A549 (cell line): ENCODE measurements around the gene PPP1R9B. TPM values are rescaled to one million over a fixed set of nuclear protein-coding genes. Genes with fewer than 3 reads are reported as not detected.

ENCODE experiments used
- ATAC-seq, 2 experiments: fragments of 200-7000 bp in 1 of 2; fragments of >200 bp in 1 of 2; cut with Nextera tagmentation in 1 of 2; cut with Tn5 transposase in 1 of 2; 3 replicates each; pipeline versions ENCODE4 v1.8.0 to v1.9.1; 2018 to 2020; ENCODE audit warnings: mild to moderate bottlenecking in 1 of 2, moderate library complexity in 1 of 2
- CTCF ChIA-PET: fragments of 300-600 bp; sonication (Branson Sonifier 250); formaldehyde crosslinking; extraction: SDS; loops from one replicate; lab custom pipeline; 2021; ENCODE audit warnings: antibody characterized with exemption, inconsistent platforms; lab: Yijun Ruan, JAX
- POLR2A ChIA-PET: fragments of 350-600 bp; formaldehyde crosslinking; extraction: SDS; loops from one replicate; lab custom pipeline; 2021; ENCODE audit warnings: antibody characterized with exemption, inconsistent platforms; lab: Yijun Ruan, JAX
- DNase-seq, 2 experiments: peaks; one replicate each; pipeline versions ENCODE4 v3.0.0 to v3.0.0-alpha.2; 2011 to 2016; ENCODE audit warnings: low read depth in 1 of 2, low spot score in 1 of 2
- FAIRE-seq: peaks from 2 replicates; lab custom pipeline; 2011; peaks lifted over from hg19 to GRCh38; lab: Jason Lieb, UNC
- H3K27ac ChIP-seq, 2 experiments: fragments of >200 bp; sonication (Bioruptor Twin); formaldehyde crosslinking; 3 replicates each; pipeline ENCODE4 v1.5.1; 2016 to 2017
- H3K4me1 ChIP-seq: fragments of >200 bp; sonication (Bioruptor Twin); formaldehyde crosslinking; 3 replicates; pipeline ENCODE4 v1.6.1; 2016
- H3K4me2 ChIP-seq: fragments of >200 bp; sonication (Bioruptor Twin); formaldehyde crosslinking; 3 replicates; pipeline ENCODE4 v1.6.1; 2016
- H3K4me3 ChIP-seq: fragments of >200 bp; sonication (Bioruptor Twin); formaldehyde crosslinking; 3 replicates; pipeline ENCODE4 v1.5.1; 2016
- H3K9me3 ChIP-seq: fragments of >200 bp; sonication (Bioruptor Twin); formaldehyde crosslinking; 3 replicates; pipeline ENCODE4 v1.6.1; 2016
- BCL3 ChIP-seq: fragments of >200 bp; sonication (Bioruptor Twin); formaldehyde crosslinking; IDR thresholded peaks from 3 replicates; pipeline ENCODE4 v1.6.1; 2016
- CBX8 ChIP-seq: fragments of 200-600 bp; sonication (generic); IDR thresholded peaks from 2 replicates; pipeline ENCODE4 v1.6.1; 2016
- FOSL2 ChIP-seq, 2 experiments: fragments of 450-650 bp in 1 of 2; fragments of >200 bp in 1 of 2; sonication (Bioruptor Twin) in 1 of 2; formaldehyde crosslinking; IDR thresholded peaks; 2 replicates each; pipeline versions ENCODE4 v1.5.0 to v1.6.1; 2016 to 2020; ENCODE audit warnings: mild to moderate bottlenecking in 1 of 2, moderate library complexity in 1 of 2
- HOXB5 ChIP-seq: fragments of 250-450 bp; sonication (Bioruptor Pico); IDR thresholded peaks from 2 replicates; pipeline ENCODE4 v1.5.0; 2020; ENCODE audit warnings: mild to moderate bottlenecking, moderate library complexity
- MAZ ChIP-seq: fragments of 150-350 bp; IDR thresholded peaks from 2 replicates; pipeline ENCODE4 v1.6.1; 2014; ENCODE audit warnings: antibody characterized with exemption, low read depth, low read length, borderline replicate concordance
- NPAS2 ChIP-seq: fragments of 250-450 bp; sonication (Bioruptor Pico); IDR thresholded peaks from 2 replicates; pipeline ENCODE4 v1.8.0; 2022; ENCODE audit warnings: mild to moderate bottlenecking, moderate library complexity, borderline replicate concordance
- POLR2AphosphoS2 ChIP-seq: conservative IDR thresholded peaks from 2 replicates; pipeline ENCODE4 v1.6.1; 2012; ENCODE audit warnings: low read length, improper control_type of control experiment, inconsistent platforms
- RAD21 ChIP-seq, 2 experiments: fragments of >200 bp in 1 of 2; sonication (Bioruptor Twin) in 1 of 2; formaldehyde crosslinking in 1 of 2; IDR thresholded peaks in 1 of 2; conservative IDR thresholded peaks in 1 of 2; 2 replicates in 1 of 2; 3 replicates in 1 of 2; pipeline ENCODE4 v1.6.1; 2012 to 2018; ENCODE audit warnings: inconsistent platforms in 1 of 2
- RNF2 ChIP-seq: fragments of 200-600 bp; sonication (generic); IDR thresholded peaks from 2 replicates; pipeline ENCODE4 v1.6.1; 2016; ENCODE audit warnings: low read depth, mild to moderate bottlenecking, antibody characterized with exemption, moderate library complexity, borderline replicate concordance
- SMC3 ChIP-seq: fragments of >200 bp; sonication (Bioruptor Twin); formaldehyde crosslinking; IDR thresholded peaks from 3 replicates; pipeline ENCODE4 v1.6.1; 2018; ENCODE audit warnings: inconsistent platforms
- WGBS: methylation state at CpG from one replicate; pipeline ENCODE4 v1.1.6; 2017; ENCODE audit errors: missing lambda C conversion rate; 5-methylcytosine and 5-hydroxymethylcytosine counted together
- polyA plus RNA-seq, 4 experiments: library from polyadenylated mRNA; depleted of rRNA in 3 of 4; stranded (reverse); fragments of >200 nt; fragmentation: RNase III in 1 of 4; extraction: RNeasy Plus Mini Kit Qiagen cat#74134 plus additional on column Dnase treatment in 1 of 4; gene quantifications; 2 replicates in 3 of 4; 3 replicates in 1 of 4; pipeline ENCODE4 v1.2.3, GENCODE V29; 2011 to 2017
- TF ChIP-seq, protein P1 (sequence below): fragments of 200-600 bp; sonication (generic); IDR thresholded peaks from 2 replicates; pipeline ENCODE4 v1.6.1; 2016; ENCODE audit warnings: antibody characterized with exemption, mild to moderate bottlenecking, moderate library complexity
- TF ChIP-seq, protein P2 (sequence below): fragments of >200 bp; sonication (Bioruptor Twin); formaldehyde crosslinking; IDR thresholded peaks from 3 replicates; pipeline ENCODE4 v1.5.1; 2016
- TF ChIP-seq, protein P3 (sequence below): fragments of >200 bp; sonication (Bioruptor Twin); formaldehyde crosslinking; IDR thresholded peaks from 2 replicates; pipeline ENCODE4 v1.6.1; 2016

The PPP1R9B gene
- polyA plus RNA-seq, 2 of the 4 experiments (the other 2 are of a cell fraction) = 22.0 to 40.6 TPM

GRCh38 chr17:50196826-50197225, 46.3 kb upstream of the PPP1R9B start:
- WGBS = 63% methylated on average over 5 of the region's 6 CpGs
- DNase-seq (no peak), ATAC-seq (no peak), FAIRE-seq (no peak)
- TF ChIP-seq MAZ (no peak), FOSL2 (IDR thresholded peaks at IDR 0.05) (0 out of 2 replicates have a peak, but pooled peaks have one; percentile 16), FOSL2 (CRISPR knock-in tag; IDR thresholded peaks at IDR 0.05) (peak; percentile 67), NPAS2 (no peak), HOXB5 (CRISPR knock-in tag) (no peak), POLR2AphosphoS2 (no peak), SMC3 (no peak)
- TF ChIP-seq, protein P1, sequence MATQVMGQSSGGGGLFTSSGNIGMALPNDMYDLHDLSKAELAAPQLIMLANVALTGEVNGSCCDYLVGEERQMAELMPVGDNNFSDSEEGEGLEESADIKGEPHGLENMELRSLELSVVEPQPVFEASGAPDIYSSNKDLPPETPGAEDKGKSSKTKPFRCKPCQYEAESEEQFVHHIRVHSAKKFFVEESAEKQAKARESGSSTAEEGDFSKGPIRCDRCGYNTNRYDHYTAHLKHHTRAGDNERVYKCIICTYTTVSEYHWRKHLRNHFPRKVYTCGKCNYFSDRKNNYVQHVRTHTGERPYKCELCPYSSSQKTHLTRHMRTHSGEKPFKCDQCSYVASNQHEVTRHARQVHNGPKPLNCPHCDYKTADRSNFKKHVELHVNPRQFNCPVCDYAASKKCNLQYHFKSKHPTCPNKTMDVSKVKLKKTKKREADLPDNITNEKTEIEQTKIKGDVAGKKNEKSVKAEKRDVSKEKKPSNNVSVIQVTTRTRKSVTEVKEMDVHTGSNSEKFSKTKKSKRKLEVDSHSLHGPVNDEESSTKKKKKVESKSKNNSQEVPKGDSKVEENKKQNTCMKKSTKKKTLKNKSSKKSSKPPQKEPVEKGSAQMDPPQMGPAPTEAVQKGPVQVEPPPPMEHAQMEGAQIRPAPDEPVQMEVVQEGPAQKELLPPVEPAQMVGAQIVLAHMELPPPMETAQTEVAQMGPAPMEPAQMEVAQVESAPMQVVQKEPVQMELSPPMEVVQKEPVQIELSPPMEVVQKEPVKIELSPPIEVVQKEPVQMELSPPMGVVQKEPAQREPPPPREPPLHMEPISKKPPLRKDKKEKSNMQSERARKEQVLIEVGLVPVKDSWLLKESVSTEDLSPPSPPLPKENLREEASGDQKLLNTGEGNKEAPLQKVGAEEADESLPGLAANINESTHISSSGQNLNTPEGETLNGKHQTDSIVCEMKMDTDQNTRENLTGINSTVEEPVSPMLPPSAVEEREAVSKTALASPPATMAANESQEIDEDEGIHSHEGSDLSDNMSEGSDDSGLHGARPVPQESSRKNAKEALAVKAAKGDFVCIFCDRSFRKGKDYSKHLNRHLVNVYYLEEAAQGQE = no peak
- TF ChIP-seq, protein P2, sequence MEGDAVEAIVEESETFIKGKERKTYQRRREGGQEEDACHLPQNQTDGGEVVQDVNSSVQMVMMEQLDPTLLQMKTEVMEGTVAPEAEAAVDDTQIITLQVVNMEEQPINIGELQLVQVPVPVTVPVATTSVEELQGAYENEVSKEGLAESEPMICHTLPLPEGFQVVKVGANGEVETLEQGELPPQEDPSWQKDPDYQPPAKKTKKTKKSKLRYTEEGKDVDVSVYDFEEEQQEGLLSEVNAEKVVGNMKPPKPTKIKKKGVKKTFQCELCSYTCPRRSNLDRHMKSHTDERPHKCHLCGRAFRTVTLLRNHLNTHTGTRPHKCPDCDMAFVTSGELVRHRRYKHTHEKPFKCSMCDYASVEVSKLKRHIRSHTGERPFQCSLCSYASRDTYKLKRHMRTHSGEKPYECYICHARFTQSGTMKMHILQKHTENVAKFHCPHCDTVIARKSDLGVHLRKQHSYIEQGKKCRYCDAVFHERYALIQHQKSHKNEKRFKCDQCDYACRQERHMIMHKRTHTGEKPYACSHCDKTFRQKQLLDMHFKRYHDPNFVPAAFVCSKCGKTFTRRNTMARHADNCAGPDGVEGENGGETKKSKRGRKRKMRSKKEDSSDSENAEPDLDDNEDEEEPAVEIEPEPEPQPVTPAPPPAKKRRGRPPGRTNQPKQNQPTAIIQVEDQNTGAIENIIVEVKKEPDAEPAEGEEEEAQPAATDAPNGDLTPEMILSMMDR = no peak
- Histone ChIP-seq H3K27ac (peak overlapping the region; percentile 44 to 51; a peak in 4 of 6 replicates), H3K4me2 (peak overlapping the region; percentile 88), H3K4me1 (peaks cover 44% of the 10 kb centered on the region), H3K4me3 (no peak overlapping the region), H3K9me3 (no peaks in the 10 kb centered on the region)
- ChIA-PET POLR2A (interaction anchor here (1.2 to 1.7 kb wide), 2 partner anchors 19 to 27 kb away, joined by 3 to 7 read pairs; no protein-coding TSS in a partner anchor), CTCF (interaction anchor here (0.6 to 22.0 kb wide), 27 partner anchors 10 to 623 kb away, joined by 3 to 817 read pairs (median 5); partner anchors contain the start of genes PPP1R9B, SGCA and TMEM92)

DNA sequence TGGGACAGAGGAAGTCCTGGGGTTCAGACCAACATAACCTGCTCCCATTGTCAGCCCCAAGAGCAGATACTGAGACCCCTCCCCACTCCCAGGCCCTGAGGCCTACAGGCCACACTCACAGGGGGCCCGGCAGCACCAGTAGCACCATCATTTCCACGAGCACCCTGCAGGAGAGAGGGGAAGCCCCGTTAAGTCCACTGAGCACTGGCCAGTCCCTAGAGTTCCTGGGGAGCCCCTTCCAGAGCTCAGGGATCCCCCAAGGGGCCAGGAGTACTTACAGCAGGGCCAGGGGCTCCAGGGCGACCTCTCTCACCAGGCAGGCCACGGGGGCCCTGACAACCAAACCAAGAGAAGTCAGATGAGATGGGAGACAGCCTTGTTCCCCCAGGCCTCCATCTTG, 45.6 kb upstream of the PPP1R9B start:
- Histone ChIP-seq H3K4me1 (peaks cover 40% of the 10 kb centered on the region), H3K9me3 (no peaks in the 10 kb centered on the region), H3K4me2 (no peak overlapping the region), H3K4me3 (no peak overlapping the region), H3K27ac (peak overlapping the region; percentile 44 to 51; a peak in 5 of 6 replicates)
- TF ChIP-seq, protein P3, sequence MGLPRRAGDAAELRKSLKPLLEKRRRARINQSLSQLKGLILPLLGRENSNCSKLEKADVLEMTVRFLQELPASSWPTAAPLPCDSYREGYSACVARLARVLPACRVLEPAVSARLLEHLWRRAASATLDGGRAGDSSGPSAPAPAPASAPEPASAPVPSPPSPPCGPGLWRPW = no peak
- no peak for TF ChIP-seq RNF2
- no peak for TF ChIP-seq RAD21 (conservative IDR thresholded peaks at IDR 0.05 in 1 of 2, IDR thresholded peaks at IDR 0.05 in 1 of 2)
- TF ChIP-seq BCL3 = no peak
- TF ChIP-seq CBX8 = no peak
- ATAC-seq (no peak), FAIRE-seq (no peak), DNase-seq (no peak)
- WGBS = 55% methylated on average over 3 of the region's 5 CpGs
- CTCF ChIA-PET = interaction anchor here (0.6 to 22.0 kb wide), 17 partner anchors 9 to 104 kb away, joined by 3 to 817 read pairs (median 8); partner anchors contain the start of genes PPP1R9B and SGCA
- POLR2A ChIA-PET = interaction anchor here (1.7 kb wide), 1 partner anchor 18 kb away, joined by 7 read pairs; no protein-coding TSS in a partner anchor
